K562 (cell line): Measurements from ENCODE around the gene TNN. TPM values are rescaled to one million over a fixed set of nuclear protein-coding genes. Genes with fewer than 3 reads are reported as not detected.

Experiments used
- ATAC-seq: fragments of 200-7000 bp; cut with Tn5 transposase; 3 replicates; pipeline ENCODE4 v1.9.1; 2020; ENCODE audit warnings: moderate library complexity
- BruUV-seq: library from RNA; stranded (reverse); fragments of 400-500 nt; replicated peaks from 2 replicates; lab custom pipeline; 2021; lab: Mats Ljungman, UMichigan
- CTCF ChIA-PET: fragments of 300-600 bp; formaldehyde crosslinking; extraction: SDS; loops from one replicate; lab custom pipeline; 2021; ENCODE audit warnings: low intra/inter-chr PET ratio; lab: Yijun Ruan, JAX
- POLR2A ChIA-PET: fragments of 300-600, 350-650 bp; sonication (Branson Sonifier 250); formaldehyde crosslinking; extraction: SDS; loops from one replicate; lab custom pipeline; 2021; ENCODE audit warnings: antibody characterized with exemption, inconsistent platforms; lab: Yijun Ruan, JAX
- DNase-seq, 4 experiments: peaks; one replicate each; pipeline versions ENCODE4 v3.0.0 to v3.0.0-alpha.2; 2011 to 2018; ENCODE audit warnings: low spot score in 3 of 4, mixed read lengths in 3 of 4; ENCODE audit errors: extremely low read depth in 1 of 4
- FAIRE-seq: peaks from 2 replicates; lab custom pipeline; 2011; peaks lifted over from hg19 to GRCh38; lab: Jason Lieb, UNC
- H2AFZ ChIP-seq: 2 replicates; pipeline ENCODE4 v1.6.0; 2011; ENCODE audit warnings: low read depth, low read length, control low read depth, inconsistent platforms
- H3K27ac ChIP-seq: fragments of 200-600 bp; 3 replicates; pipeline ENCODE4 v1.8.0; 2011; ENCODE audit warnings: low read depth, mild to moderate bottlenecking, control low read depth, inconsistent platforms, low read length, moderate library complexity, mixed read lengths; ENCODE audit errors: extremely low read depth
- H3K27me3 ChIP-seq, 2 experiments: fragments of 300-600 bp in 1 of 2; 2 replicates in 1 of 2; 3 replicates in 1 of 2; pipeline versions ENCODE4 v1.6.0 to v1.8.0; 2011; ENCODE audit warnings: inconsistent platforms in 2 of 2, low read length in 2 of 2, mild to moderate bottlenecking in 1 of 2, mixed read lengths in 1 of 2, moderate library complexity in 1 of 2; ENCODE audit not compliant: control insufficient read depth in 2 of 2, insufficient read depth in 2 of 2
- H3K36me3 ChIP-seq: fragments of 300-600 bp; 3 replicates; pipeline ENCODE4 v1.8.0; 2011; ENCODE audit warnings: mild to moderate bottlenecking, low read length, inconsistent platforms; ENCODE audit not compliant: control insufficient read depth, insufficient read depth
- H3K4me1 ChIP-seq, 2 experiments: fragments of 200-600 bp in 1 of 2; replicated peaks in 1 of 2; 2 replicates in 1 of 2; 3 replicates in 1 of 2; pipeline versions ENCODE4 v1.5.1 to v1.8.0; 2011; ENCODE audit warnings: inconsistent platforms in 2 of 2, low read length in 2 of 2, mild to moderate bottlenecking in 1 of 2, mixed read lengths in 1 of 2, moderate library complexity in 1 of 2; ENCODE audit not compliant: control insufficient read depth in 2 of 2, insufficient read depth in 2 of 2
- H3K4me2 ChIP-seq: 2 replicates; pipeline ENCODE4 v1.6.1; 2011; ENCODE audit warnings: low read length, control low read depth, inconsistent platforms, mixed read lengths; ENCODE audit not compliant: insufficient read depth
- H3K4me3 ChIP-seq: fragments of 200-600 bp; sonication (generic), shearing (Covaris generic); 2 replicates; pipeline ENCODE4 v1.5.1; 2016; ENCODE audit warnings: control low read depth, inconsistent platforms
- H3K79me2 ChIP-seq: fragments of 200-600 bp; 3 replicates; pipeline ENCODE4 v1.8.0; 2011; ENCODE audit warnings: low read length, inconsistent platforms; ENCODE audit not compliant: control insufficient read depth, insufficient read depth
- H3K9ac ChIP-seq, 2 experiments: 2 replicates each; pipeline versions ENCODE4 v1.6.0 to v1.6.1; 2011; ENCODE audit warnings: low read depth in 2 of 2, low read length in 2 of 2, control low read depth in 1 of 2, inconsistent platforms in 1 of 2, mild to moderate bottlenecking in 1 of 2, mixed read lengths in 1 of 2; ENCODE audit not compliant: insufficient read depth in 1 of 2
- H3K9me1 ChIP-seq: one replicate; pipeline ENCODE4 v1.6.0; 2011; ENCODE audit warnings: inconsistent platforms, mild to moderate bottlenecking, low read length, moderate library complexity; ENCODE audit not compliant: control insufficient read depth, insufficient read depth
- H3K9me3 ChIP-seq: replicated peaks from 2 replicates; pipeline ENCODE4 v1.5.1; 2011; ENCODE audit warnings: low read depth, low read length, inconsistent platforms; ENCODE audit not compliant: control insufficient read depth, insufficient read depth
- H4K20me1 ChIP-seq: replicated peaks from 2 replicates; pipeline ENCODE4 v1.6.1; 2011; ENCODE audit warnings: low read length, inconsistent platforms, mixed read lengths; ENCODE audit not compliant: control insufficient read depth, insufficient read depth
- BCOR ChIP-seq: fragments of 450-650 bp; IDR thresholded peaks from 2 replicates; pipeline ENCODE4 v1.6.1; 2016
- CREB5 ChIP-seq: fragments of 250-450 bp; sonication (Bioruptor Pico); IDR thresholded peaks from 2 replicates; pipeline ENCODE4 v1.5.0; 2020; ENCODE audit warnings: mild to moderate bottlenecking
- ELF4 ChIP-seq: fragments of 450-650 bp; formaldehyde crosslinking; IDR thresholded peaks from 2 replicates; pipeline ENCODE4 v1.4.0; 2022; ENCODE audit warnings: missing genetic modification characterization
- GTF2A2 ChIP-seq: IDR thresholded peaks from 2 replicates; pipeline ENCODE4 v1.6.1; 2016; ENCODE audit warnings: mild to moderate bottlenecking, missing genetic modification characterization, missing compliant biosample characterization
- HMG20B ChIP-seq: fragments of 250-450 bp; sonication (Bioruptor Pico); IDR thresholded peaks from 2 replicates; pipeline ENCODE4 v1.5.0; 2021; ENCODE audit warnings: mild to moderate bottlenecking
- MAFG ChIP-seq: fragments of 450-650 bp; conservative IDR thresholded peaks from 2 replicates; pipeline ENCODE4 v1.6.1; 2016; ENCODE audit warnings: missing genetic modification characterization, missing compliant biosample characterization
- MCM3 ChIP-seq: fragments of 450-650 bp; IDR thresholded peaks from 2 replicates; pipeline ENCODE4 v1.6.1; 2016
- MECOM ChIP-seq: fragments of 250-450 bp; sonication (Bioruptor Pico); IDR thresholded peaks from 2 replicates; pipeline ENCODE4 v1.8.0; 2022; ENCODE audit warnings: inconsistent platforms
- MXI1 ChIP-seq: IDR thresholded peaks from 2 replicates; pipeline ENCODE4 v1.6.1; 2011; ENCODE audit warnings: low read depth, mild to moderate bottlenecking, improper control_type of control experiment, low read length
- NBN ChIP-seq: fragments of 450-650 bp; IDR thresholded peaks from 2 replicates; pipeline ENCODE4 v1.6.1; 2016; ENCODE audit warnings: low read depth, mild to moderate bottlenecking
- NFE2 ChIP-seq: IDR thresholded peaks from 2 replicates; pipeline ENCODE4 v1.6.1; 2014; ENCODE audit warnings: antibody characterized with exemption, low read depth
- NFIC ChIP-seq: fragments of 450-650 bp; IDR thresholded peaks from 2 replicates; pipeline ENCODE4 v1.6.1; 2017; ENCODE audit warnings: mild to moderate bottlenecking, inconsistent platforms
- SMC3 ChIP-seq: conservative IDR thresholded peaks from 2 replicates; pipeline ENCODE4 v1.6.1; 2011; ENCODE audit warnings: low read depth, low read length, improper control_type of control experiment; ENCODE audit not compliant: insufficient read depth
- TEAD1 ChIP-seq, 2 experiments: fragments of 450-650 bp in 1 of 2; sonication (generic) in 1 of 2; formaldehyde crosslinking; IDR thresholded peaks; 2 replicates each; pipeline versions ENCODE4 v1.4.0 to v1.8.0; 2020 to 2022; ENCODE audit warnings: mild to moderate bottlenecking in 2 of 2, missing genetic modification reagents in 1 of 2
- ZFX ChIP-seq: sonication (generic); formaldehyde crosslinking; IDR thresholded peaks from 2 replicates; pipeline ENCODE4 v1.8.0; 2022; ENCODE audit warnings: mild to moderate bottlenecking, missing genetic modification reagents, moderate library complexity
- ZNF274 ChIP-seq: IDR thresholded peaks from 2 replicates; pipeline ENCODE4 v1.6.1; 2011; ENCODE audit warnings: low read depth, mild to moderate bottlenecking, low read length, moderate library complexity, borderline replicate concordance
- ZNF318 ChIP-seq, 2 experiments: fragments of 450-650 bp; IDR thresholded peaks; 2 replicates each; pipeline ENCODE4 v1.6.1; 2016; ENCODE audit warnings: mild to moderate bottlenecking in 2 of 2, borderline replicate concordance in 1 of 2, low read depth in 1 of 2, moderate library complexity in 1 of 2
- in situ Hi-C: fragments of 300-500 bp; cut with MboI; formaldehyde crosslinking; loops from 4 replicates; pipeline ENCODE4 v1.15.0; 2018; ENCODE audit warnings: inconsistent platforms, mixed read lengths
- intact Hi-C: fragments of 100-400 bp; cut with micrococcal nuclease; formaldehyde crosslinking; loops from 2 replicates; pipeline ENCODE4 v1.14.2; 2022
- polyA plus RNA-seq, 8 experiments: library from polyadenylated mRNA; depleted of rRNA in 4 of 8; stranded (reverse) in 5 of 8; unstranded in 3 of 8; fragments of >200 nt; fragmentation: Nextera tagmentation in 2 of 8; fragmentation: Illumina TruSeq in 1 of 8; extraction: Ambion mirVana in 2 of 8; extraction: Trizol in 1 of 8; gene quantifications; 2 replicates each; pipeline versions ENCODE4 v1.2.1 to v1.2.3, GENCODE V29; 2011 to 2014; ENCODE audit warnings: inconsistent platforms in 1 of 8, missing spikeins in 1 of 8
- total RNA-seq, 7 experiments: library from RNA; depleted of rRNA in 6 of 7; stranded (reverse); fragments of >200 nt in 6 of 7; fragmentation: Illumina TruSeq in 2 of 7; extraction: Trizol in 2 of 7; gene quantifications; 2 replicates each; pipeline versions ENCODE4 v1.2.1 to v1.2.3, GENCODE V29; 2011 to 2021; ENCODE audit warnings: low replicate concordance in 1 of 7

Gene TNN
- total and polyA plus RNA-seq, 9 of the 15 experiments (the other 6 are each of a cell fraction or from before 2014, with no cell fraction given): 0.01 to 0.09 (median 0.07) TPM; not detected in 4

- DNase-seq: no peak
- peaks cover 48 to 54% of the 10 kb centered on the region in 2 experiments for H3K27me3 ChIP-seq
- H4K20me1 ChIP-seq: no peaks in the 10 kb centered on the region
- no peaks in the 10 kb centered on the region for H3K4me1 ChIP-seq
- BruUV-seq: no TSS peak
- no peak overlapping the region for H3K9ac ChIP-seq
- ChIA-PET CTCF (no interaction called here), POLR2A (no interaction called here)
- no peak overlapping the region for H3K4me2 ChIP-seq
- no peak overlapping the region for H3K27ac ChIP-seq
- H3K9me1 ChIP-seq: no peaks in the 10 kb centered on the region
- H3K4me3 ChIP-seq: no peak overlapping the region
- in situ Hi-C loops: no loop called here
- H2AFZ ChIP-seq: no peak overlapping the region
- intact Hi-C loops: no loop called here
- H3K36me3 ChIP-seq: no peaks in the 10 kb centered on the region
- FAIRE-seq: no peak
- H3K79me2 ChIP-seq: no peaks in the 10 kb centered on the region
- H3K9me3 ChIP-seq: no peaks in the 10 kb centered on the region
- ATAC-seq: no peak
- no peak for TF ChIP-seq HMG20B (CRISPR knock-in tag)
- no peak for TF ChIP-seq NBN
- TF ChIP-seq ZNF318 (IDR thresholded peaks at IDR 0.05; ENCODE audit: borderline replicate concordance in 1 of 2, low read depth in 1 of 2): no peak
- no peak for TF ChIP-seq BCOR
- no peak for TF ChIP-seq CREB5
- TF ChIP-seq ELF4 (CRISPR knock-in tag): no peak
- no peak for TF ChIP-seq ZNF274
- TF ChIP-seq TEAD1 (CRISPR knock-in tag; IDR thresholded peaks at IDR 0.05): no peak
- no peak for TF ChIP-seq GTF2A2 (tag)
- no peak for TF ChIP-seq NFIC
- TF ChIP-seq MECOM (CRISPR knock-in tag): no peak
- TF ChIP-seq MAFG: no peak
- TF ChIP-seq SMC3: no peak
- no peak for TF ChIP-seq NFE2
- no peak for TF ChIP-seq MCM3
- TF ChIP-seq MXI1: no peak
- TF ChIP-seq ZFX (CRISPR knock-in tag): no peak
Observed at GRCh38 chr1:175070818-175071217, 3.2 kb downstream of the TNN start.
